NCI-H748 (cell line): ENCODE data around the gene TMEM219.
A peak's percentile ranks its signal among the peaks of the same experiment; 100 is the strongest.
"Not testable (repeated sequence)": the region's sequence is repeated elsewhere in the genome, so short reads cannot be mapped to it uniquely, and the experiment has no call there.

ENCODE experiments used
- DNase-seq: peaks from one replicate; lab custom pipeline; 2025; ENCODE audit not compliant: unreplicated experiment; lab: John Stamatoyannopoulos, UW

Gene TMEM219

DNA sequence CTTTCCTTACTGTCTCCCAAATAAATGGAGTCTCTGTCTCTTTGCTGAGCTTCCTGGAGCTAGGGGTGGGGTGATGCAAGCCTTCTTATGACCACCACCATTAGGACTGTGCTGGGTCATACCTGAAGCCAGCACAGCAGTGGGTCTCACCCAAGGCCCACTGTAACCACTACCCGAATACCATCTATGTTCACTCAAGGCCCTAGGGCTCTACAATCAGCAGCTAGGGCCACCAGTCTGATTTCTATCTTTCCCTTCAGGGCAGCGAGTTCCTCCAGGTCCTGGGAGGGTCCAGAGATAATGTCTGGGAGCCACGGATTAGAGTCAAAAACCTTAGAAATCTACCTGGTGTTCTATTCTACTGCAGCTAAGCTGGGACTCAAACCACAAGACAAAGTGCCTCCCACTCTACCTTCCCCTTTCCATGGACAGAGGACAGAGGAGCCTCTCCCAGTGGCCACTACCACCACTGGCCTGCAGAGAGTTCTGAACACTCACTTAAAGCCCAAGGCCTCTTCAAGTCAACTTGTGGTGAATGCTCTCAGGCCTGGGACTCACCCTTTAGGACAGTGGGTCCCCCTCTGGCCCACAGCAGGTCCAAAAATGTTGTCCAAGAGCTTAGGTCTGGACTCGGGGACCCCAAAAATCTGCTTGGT is 10.9 kb upstream of the TMEM219 start:
- no peak for DNase-seq

DNA sequence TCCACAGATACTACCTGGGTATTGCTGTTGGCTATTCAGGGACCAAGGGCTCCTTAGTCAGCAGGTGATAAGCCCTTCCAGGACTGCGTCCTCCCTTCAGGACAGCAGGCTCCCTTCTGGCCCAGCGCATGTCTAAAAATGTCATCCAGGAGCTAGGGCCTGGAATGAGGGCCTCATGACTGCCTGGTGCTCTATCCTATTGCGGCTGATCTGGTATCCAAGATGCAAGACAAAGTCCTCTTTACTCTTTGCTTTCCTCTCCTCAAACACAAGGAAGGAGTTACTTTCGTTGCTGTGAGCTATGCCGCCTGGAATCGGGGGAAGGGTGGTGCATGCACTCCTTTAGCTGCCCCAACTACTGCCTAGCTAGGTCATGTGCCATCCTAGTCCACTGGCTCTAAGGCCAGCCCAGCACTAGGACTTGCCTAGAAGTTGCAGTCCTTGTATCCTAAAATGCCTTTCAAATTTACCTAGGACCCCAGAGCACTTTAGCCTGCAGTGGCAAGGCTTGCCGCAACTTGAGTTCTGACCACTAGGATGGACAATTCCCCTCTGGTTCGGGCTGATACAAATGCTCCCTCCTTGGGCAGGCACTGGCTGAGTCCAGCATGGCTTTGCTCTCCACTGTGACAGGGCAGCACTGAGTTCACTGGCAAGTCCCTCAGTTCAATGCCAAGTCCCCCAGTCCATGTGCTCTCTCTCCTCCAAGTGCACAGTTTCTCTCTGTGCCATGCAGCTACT is 10.1 kb upstream of the TMEM219 start:
- DNase-seq: no peak

DNA sequence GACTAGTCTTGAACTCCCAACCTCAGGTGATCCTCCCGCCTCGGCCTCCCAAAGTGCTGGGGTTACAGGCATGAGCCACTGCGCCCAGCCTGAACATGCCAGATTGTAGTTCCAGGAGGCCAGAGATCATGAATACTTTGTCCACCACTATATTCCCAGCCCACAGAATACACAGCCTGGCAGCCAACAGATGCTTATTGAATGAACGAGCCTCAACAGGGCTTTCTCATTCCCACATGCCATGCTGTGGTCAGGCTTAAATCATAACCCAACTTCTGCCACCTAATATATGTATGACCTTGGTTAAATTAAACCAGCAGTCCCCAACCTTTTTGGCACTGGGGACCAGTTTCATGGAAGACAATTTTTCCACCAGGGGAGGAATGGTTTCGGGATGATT is 3.1 kb upstream of the TMEM219 start:
- DNase-seq: no peak

DNA sequence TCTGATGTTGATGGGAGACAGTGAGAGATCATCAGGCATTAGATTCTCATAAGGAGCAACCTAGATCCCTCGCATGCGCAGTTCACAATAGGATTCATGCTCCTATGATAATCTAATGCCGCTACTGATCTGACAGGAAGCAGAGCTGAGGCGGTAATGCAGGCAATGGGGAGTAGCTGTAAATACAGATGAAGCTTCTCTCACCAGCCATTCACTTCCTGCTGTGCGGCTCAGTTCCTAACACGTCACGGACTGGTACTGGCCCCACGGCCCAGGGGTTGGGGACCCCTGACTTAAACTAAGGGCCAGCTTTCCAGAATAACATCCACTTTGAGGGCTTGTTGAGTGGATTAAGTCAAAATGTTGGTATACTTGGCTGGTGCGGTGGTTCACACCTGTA is 2.6 kb upstream of the TMEM219 start:
- no peak for DNase-seq

DNA sequence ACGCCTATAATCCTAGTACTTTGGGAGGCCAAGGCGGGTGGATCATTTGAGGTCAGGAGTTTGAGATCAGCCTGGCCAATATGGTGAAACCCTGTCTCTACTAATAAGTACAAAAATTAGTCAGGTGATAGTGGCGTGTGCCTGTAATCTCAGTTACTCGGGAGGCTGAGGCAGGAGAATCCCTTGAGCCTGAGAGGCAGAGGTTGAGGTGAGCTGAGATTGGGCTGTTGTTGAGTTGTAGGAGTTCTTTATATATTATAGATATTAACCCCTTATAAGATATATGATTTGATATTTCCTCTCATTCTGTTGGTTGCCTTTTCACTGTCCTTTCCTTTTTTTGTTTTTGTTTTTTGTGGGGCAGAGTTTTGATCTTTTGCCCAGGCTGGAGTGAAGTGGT is 2.1 kb upstream of the TMEM219 start:
- DNase-seq: not testable (repeated sequence)

DNA sequence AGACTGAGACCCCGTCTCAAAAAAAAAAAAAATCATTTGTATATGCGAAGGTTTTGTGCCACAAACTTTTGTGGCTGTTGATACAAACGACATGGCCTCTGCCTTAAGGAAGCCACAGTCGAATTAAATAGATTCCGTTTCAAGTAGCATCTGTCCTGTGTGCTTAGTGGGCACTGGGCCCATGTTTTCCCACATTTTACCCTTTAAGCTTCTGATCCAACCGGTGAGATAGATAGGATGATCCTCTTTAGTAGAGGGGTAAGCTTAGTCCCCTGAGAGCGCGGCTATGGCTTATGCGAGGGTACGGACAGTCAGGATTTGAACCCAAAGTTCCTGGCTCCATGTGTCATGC is 776 bp upstream of the TMEM219 start:
- DNase-seq: no peak

- DNase-seq: no peak
These were observed 590 bp downstream of the TMEM219 start for GRCh38 chr16:29962344-29962994.

DNA sequence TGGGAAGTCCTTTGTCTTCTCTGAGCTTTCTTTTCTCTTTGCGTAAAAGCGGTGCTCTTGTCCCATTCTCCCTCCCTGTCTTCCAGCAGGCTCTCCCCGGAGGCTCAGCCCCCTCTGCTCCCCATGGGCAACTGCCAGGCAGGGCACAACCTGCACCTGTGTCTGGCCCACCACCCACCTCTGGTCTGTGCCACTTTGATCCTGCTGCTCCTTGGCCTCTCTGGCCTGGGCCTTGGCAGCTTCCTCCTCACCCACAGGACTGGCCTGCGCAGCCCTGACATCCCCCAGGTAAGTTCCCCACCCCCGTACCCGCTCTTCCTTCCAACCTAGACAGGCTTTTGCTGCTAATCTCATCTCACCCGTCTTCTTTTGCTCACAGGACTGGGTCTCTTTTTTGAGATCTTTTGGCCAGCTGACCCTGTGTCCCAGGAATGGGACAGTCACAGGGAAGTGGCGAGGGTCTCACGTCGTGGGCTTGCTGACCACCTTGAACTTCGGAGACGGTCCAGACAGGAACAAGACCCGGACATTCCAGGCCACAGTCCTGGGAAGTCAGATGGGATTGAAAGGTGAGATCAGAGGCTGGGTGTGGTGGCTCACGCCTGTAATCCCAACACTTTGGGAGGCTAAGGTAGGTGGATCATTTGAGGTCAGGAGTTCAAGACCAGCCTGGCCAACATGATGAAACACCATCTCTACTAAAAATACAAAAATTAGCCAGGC is 1.3 kb downstream of the TMEM219 start:
- no peak for DNase-seq

DNA sequence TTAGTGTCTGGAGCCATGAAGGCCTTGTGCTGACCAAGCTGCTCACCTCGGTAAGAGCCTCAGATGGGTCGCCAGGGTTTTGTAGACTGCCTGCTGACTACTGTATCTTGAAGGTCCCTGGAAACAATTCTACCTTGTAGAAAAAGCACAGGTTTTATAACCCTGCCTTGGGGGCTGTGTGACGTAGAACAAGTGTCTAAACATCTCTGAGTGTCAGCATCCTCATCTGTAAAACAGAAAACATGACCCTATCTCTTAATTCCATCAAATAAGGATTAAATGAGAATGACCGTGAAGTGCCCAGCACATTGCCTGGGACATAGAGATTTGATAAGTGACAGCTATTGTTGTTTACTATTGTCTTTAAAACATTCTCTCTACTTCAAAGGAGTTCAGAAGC is 6.3 kb downstream of the TMEM219 start:
- DNase-seq: no peak

DNA sequence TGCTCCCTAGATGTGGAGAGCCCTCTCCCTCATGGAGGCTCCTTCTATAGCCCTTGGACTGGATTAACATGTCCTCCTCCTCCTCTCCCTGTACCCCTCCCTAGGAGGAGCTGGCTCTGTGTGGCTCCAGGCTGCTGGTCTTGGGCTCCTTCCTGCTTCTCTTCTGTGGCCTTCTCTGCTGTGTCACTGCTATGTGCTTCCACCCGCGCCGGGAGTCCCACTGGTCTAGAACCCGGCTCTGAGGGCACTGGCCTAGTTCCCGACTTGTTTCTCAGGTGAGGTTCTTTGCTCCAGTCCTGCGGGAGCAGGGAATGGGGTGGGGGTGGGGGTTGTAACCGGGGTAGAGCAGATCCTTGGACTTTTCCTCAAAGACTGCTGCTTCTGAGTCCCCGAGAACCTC is 9.4 kb downstream of the TMEM219 start:
- no peak for DNase-seq

GRCh38 chr16:29972500-29972899 is 10.6 kb downstream of the TMEM219 start:
- no peak for DNase-seq

DNA sequence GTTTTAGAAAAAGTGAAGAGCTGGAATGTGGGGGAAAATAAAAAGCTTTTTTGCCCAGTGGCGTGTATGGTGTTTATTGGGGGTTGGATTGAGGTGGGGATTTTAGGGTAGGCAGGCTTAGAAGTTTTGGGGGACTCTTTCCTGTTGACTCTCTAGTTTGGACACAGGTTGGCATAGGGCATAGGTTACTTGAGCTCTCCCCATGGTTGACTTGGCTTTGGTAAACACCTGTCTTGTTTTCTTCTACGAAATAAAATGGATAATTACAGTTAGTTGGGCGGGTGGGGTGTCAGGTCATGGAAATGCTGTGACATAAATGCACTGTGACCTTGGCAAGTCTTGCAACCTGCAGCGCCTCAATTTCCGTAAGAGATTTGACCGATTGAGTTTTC is 11.1 kb downstream of the TMEM219 start:
- DNase-seq: no peak

- DNase-seq: peak; percentile 97
These were observed 11.7 kb downstream of the TMEM219 start, which contains the start of gene TAOK2 for GRCh38 chr16:29973384-29974246. TSS of gene TAOK2 (plus strand) at chr16:29973868. CDS start at chr16:29977773, 3,905 bp downstream.

DNA sequence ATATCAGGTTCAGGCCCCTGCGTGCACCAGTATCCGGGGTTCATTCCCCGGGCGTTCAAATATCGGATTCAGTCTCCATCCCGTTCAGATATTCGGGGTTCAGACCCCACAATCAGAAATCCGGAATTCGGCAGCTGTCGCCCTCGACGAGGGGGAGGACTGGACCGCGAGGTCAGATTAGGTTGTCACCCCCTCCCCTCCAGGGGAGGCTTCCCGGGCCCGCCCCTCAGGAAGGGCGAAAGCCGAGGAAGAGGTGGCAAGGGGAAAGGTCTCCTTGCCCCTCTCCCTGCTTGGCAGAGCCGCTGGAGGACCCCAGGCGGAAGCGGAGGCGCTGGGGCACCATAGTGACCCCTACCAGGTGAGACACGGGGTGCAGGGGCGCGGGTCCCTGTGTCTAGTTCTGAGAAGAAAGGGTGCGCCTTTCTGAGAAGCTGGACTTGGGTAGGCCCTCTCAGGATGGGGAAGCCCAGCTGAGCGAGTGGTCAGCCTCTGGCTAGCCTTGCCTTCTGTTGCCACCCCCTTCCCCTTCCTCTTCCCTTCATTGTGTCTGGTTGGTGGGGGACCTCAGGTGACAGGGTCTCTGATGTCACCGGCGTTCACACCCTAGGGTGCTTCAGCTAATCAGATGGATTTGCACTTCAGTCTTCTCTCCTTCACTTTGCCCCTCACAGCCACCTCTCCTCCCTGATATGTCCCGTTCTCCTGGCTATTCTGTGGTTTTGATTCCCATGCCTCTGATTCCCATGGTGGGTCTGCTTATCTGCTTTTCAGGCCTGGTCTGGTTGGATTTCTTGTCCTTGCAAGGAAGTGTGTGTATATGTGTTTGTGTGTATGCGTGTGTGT is 12.6 kb downstream of the TMEM219 start:
- peak; percentile 22 for DNase-seq

- no peak for DNase-seq
These were observed 13.3 kb downstream of the TMEM219 start for GRCh38 chr16:29975134-29975538.

GRCh38 chr16:29975811-29976511 is 14.1 kb downstream of the TMEM219 start:
- no peak for DNase-seq

- DNase-seq: no peak
These were observed 15.4 kb downstream of the TMEM219 start for GRCh38 chr16:29977063-29977825.

GRCh38 chr16:29978081-29978480 is 16.2 kb downstream of the TMEM219 start:
- DNase-seq: no peak
